DMS114 treated with DMSO at 0.1 percent for 48 hours (cell line): ENCODE results near the gene NR2F1-AS1.
A peak's percentile ranks its signal among the peaks of the same experiment; 100 is the strongest.

Source experiments
- DNase-seq: peaks from one replicate; lab custom pipeline; 2025; ENCODE audit not compliant: unreplicated experiment; lab: John Stamatoyannopoulos, UW

The NR2F1-AS1 gene

GRCh38 chr5:93603078-93603792 is 22.2 kb upstream of the NR2F1-AS1 start:
- DNase-seq: peak; percentile 79

- DNase-seq: no peak
These were observed 21.4 kb upstream of the NR2F1-AS1 start for GRCh38 chr5:93602241-93603077.

GRCh38 chr5:93601802-93602155 is 20.8 kb upstream of the NR2F1-AS1 start:
- no peak for DNase-seq

GRCh38 chr5:93601071-93601801 is 20.2 kb upstream of the NR2F1-AS1 start:
- DNase-seq: peak; percentile 80

- peak; percentile 90 for DNase-seq
These were observed 19.5 kb upstream of the NR2F1-AS1 start for GRCh38 chr5:93600409-93601070.

- DNase-seq: peak; percentile 73
These were observed 18.5 kb upstream of the NR2F1-AS1 start for GRCh38 chr5:93599399-93600120.

GRCh38 chr5:93599001-93599379 is 18.0 kb upstream of the NR2F1-AS1 start:
- peak; percentile 72 for DNase-seq

- DNase-seq: no peak
These were observed 17.3 kb upstream of the NR2F1-AS1 start for GRCh38 chr5:93598091-93599000.

- DNase-seq: peak; percentile 58
These were observed 15.9 kb upstream of the NR2F1-AS1 start for GRCh38 chr5:93596676-93597490.

- no peak for DNase-seq
These were observed 15.3 kb upstream of the NR2F1-AS1 start for GRCh38 chr5:93596310-93596675.

GRCh38 chr5:93595420-93596147 is 14.6 kb upstream of the NR2F1-AS1 start:
- peak; percentile 84 for DNase-seq

GRCh38 chr5:93594591-93595419 is 13.8 kb upstream of the NR2F1-AS1 start:
- DNase-seq: peak; percentile 84

- DNase-seq: no peak
These were observed 12.6 kb upstream of the NR2F1-AS1 start for GRCh38 chr5:93593476-93594131.

- no peak for DNase-seq
These were observed 11.9 kb upstream of the NR2F1-AS1 start for GRCh38 chr5:93592883-93593282.

- no peak for DNase-seq
These were observed 10.4 kb upstream of the NR2F1-AS1 start for GRCh38 chr5:93591323-93591945.

- DNase-seq: no peak
These were observed 9.5 kb upstream of the NR2F1-AS1 start for GRCh38 chr5:93590493-93590892.
